Measurements from ENCODE around the gene SLC19A1. TPM values are rescaled to one million over a fixed set of nuclear protein-coding genes. Genes with fewer than 3 reads are reported as not detected.

The SLC19A1 gene
- total RNA-seq, 2 donors from 2014 or later = 12.2 to 15.5 TPM

DNA sequence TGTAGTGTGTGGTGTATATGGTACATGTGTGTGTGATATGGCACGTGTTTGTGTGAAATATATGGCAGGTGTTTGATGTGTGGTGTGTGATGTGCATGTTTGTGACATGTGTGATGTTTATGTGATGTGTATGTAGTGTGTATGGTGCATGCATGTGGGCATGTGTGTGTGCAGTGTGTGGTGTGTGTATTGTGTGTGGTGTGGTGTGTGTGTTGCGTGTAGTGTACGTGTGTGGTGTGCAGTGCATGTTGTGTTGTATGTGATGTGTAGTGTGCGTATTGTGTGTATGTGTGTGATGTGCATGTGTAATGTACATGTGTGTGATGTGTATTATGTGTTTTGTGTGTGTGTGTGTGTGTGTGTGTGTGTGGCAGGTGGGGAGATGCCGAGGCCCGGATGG, 65.7 kb downstream of the SLC19A1 start:
- H3K27me3 ChIP-seq (replicated peaks; ENCODE audit: insufficient read depth) = no peaks in the 10 kb centered on the region
- no peak overlapping the region for H3K4me3 ChIP-seq
- DNase-seq (ENCODE audit: low spot score) = no peak
- H3K36me3 ChIP-seq = no peaks in the 10 kb centered on the region
- H3K9me3 ChIP-seq = no peaks in the 10 kb centered on the region
- WGBS = 96% methylated on average over 6 of the region's 6 CpGs
- no peak for TF ChIP-seq POLR2A (IDR thresholded peaks at IDR 0.05)
- no peak for TF ChIP-seq CTCF (IDR thresholded peaks at IDR 0.05)
- no peak for TF ChIP-seq POLR2AphosphoS5 (IDR thresholded peaks at IDR 0.05)
- no peaks in the 10 kb centered on the region for H3K4me1 ChIP-seq (replicated peaks)
- intact Hi-C loops (cut with DNase I) = no loop called here
- H3K27ac ChIP-seq = no peak overlapping the region

DNA sequence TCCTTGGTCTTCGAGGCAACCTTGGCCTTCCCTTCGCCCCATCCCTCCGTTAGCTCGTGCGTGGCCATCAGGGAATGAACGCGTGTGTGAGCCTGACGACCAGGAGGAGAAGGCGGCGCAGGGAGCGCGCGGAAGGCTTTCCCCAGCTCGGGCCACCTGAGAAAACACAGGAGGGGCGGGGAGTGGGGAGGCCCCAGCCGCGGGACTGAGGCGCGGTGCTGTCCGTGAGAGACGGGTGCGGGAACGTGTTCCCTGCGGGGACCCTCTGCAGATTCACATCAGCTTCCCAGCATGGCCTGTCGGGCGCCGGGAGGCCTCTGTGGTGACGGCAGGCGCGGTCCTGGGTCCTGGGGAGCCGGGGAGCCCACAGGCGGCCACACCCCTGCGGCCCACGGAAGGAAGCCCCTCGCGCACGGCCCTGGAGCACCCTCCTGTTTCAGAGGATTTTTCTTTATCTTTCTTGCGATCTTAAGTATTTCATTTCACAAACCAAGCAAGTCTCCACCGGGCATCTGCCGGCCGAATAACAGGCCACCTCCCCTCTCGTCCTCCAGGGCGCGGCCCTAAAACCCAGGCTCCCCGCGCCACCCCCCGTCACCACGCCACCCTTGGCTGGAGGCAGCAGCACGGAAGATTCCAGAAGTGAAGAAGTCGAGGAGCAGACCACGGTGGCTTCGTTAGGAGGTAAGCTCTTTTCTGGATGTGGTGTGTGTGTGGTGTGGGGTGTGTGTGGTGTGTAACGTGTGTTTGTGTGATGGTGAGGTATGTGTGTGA, 66.3 kb downstream of the SLC19A1 start:
- TF ChIP-seq POLR2A (IDR thresholded peaks at IDR 0.05) = no peak
- TF ChIP-seq POLR2AphosphoS5 (IDR thresholded peaks at IDR 0.05) = no peak
- TF ChIP-seq CTCF (IDR thresholded peaks at IDR 0.05) = no peak
- intact Hi-C loops (cut with DNase I) = no loop called here
- no peak overlapping the region for H3K27ac ChIP-seq

GRCh38 chr21:45475004-45475685, 67.1 kb downstream of the SLC19A1 start:
- Histone ChIP-seq H3K27me3 (replicated peaks; ENCODE audit: insufficient read depth) (no peaks in the 10 kb centered on the region), H3K36me3 (no peaks in the 10 kb centered on the region), H3K27ac (no peak overlapping the region), H3K9me3 (no peaks in the 10 kb centered on the region), H3K4me1 (replicated peaks) (no peaks in the 10 kb centered on the region), H3K4me3 (no peak overlapping the region)
- DNase-seq (ENCODE audit: low spot score) = no peak
- intact Hi-C loops (cut with DNase I) = no loop called here
- WGBS = 95% methylated on average over 42 of the region's 43 CpGs
- no peak for TF ChIP-seq POLR2AphosphoS5 (IDR thresholded peaks at IDR 0.05)
- TF ChIP-seq CTCF (IDR thresholded peaks at IDR 0.05) = no peak
- TF ChIP-seq POLR2A (IDR thresholded peaks at IDR 0.05) = no peak

More for the DNA sequence above, 66.3 kb downstream of the SLC19A1 start:
- DNase-seq (ENCODE audit: low spot score) = no peak
- H3K4me1 ChIP-seq (replicated peaks) = no peaks in the 10 kb centered on the region
- no peaks in the 10 kb centered on the region for H3K36me3 ChIP-seq
- 88% methylated on average over 53 of the region's 53 CpGs for WGBS
- H3K27me3 ChIP-seq (replicated peaks; ENCODE audit: insufficient read depth) = no peaks in the 10 kb centered on the region
- no peaks in the 10 kb centered on the region for H3K9me3 ChIP-seq
- no peak overlapping the region for H3K4me3 ChIP-seq

GRCh38 chr21:45474323-45474950, 67.8 kb downstream of the SLC19A1 start:
- no peaks in the 10 kb centered on the region for H3K4me1 ChIP-seq (replicated peaks)
- H3K27ac ChIP-seq = no peak overlapping the region
- intact Hi-C loops (cut with DNase I) = no loop called here
- DNase-seq (ENCODE audit: low spot score) = no peak
- no peak overlapping the region for H3K4me3 ChIP-seq
- WGBS = 93% methylated on average over 18 of the region's 18 CpGs
- TF ChIP-seq POLR2AphosphoS5 (IDR thresholded peaks at IDR 0.05) (no peak), POLR2A (IDR thresholded peaks at IDR 0.05) (no peak), CTCF (IDR thresholded peaks at IDR 0.05) (no peak)
- no peaks in the 10 kb centered on the region for H3K27me3 ChIP-seq (replicated peaks; ENCODE audit: insufficient read depth)
- no peaks in the 10 kb centered on the region for H3K36me3 ChIP-seq
- H3K9me3 ChIP-seq = no peaks in the 10 kb centered on the region

Measured in prostate gland (tissue), 2 donors.